ENCODE data around the gene MREG. TPM values are rescaled to one million over a fixed set of nuclear protein-coding genes. Genes with fewer than 3 reads are reported as not detected.

MREG gene
- total RNA-seq, 1 donor from 2014 or later, result 48.4 TPM

DNA sequence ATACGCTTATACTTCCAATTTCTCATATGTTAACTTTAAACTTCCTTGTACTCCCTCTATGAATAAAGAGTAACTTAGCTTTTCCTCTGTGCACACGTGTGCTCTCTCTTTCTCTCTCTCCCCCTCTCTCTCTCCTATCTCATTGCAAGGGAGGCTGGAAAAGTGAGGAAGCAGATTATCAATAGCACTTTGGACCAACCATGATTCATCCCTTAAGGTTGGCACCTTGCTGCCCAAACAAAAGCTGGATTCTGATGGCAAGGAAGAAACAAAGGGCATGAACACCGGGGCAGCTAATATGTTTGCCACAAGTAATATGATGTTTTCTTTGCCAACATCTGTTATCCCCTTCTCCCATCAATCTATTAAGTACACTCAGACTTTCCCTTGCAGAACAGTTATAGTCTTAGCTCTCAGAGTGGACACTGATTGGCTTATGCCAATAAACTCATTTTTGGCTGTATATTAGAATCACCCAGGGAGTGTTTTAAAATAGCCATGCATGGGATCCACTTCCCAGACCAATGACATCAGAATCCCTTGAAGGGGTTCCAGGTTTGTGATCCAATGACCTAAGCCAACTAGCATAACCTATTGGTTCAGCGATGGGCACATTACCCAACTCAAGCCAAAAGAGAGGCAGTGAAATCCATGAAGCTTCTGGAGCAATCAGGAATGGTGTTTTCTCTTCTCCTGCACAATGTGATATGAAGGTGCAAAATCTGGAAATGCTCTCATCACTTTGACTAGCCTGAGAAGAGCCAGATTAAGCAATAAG lies 60.3 kb downstream of the MREG start:
- no peak for DNase-seq
- peaks cover 5% of the 10 kb centered on the region for H3K27me3 Mint-ChIP-seq (ENCODE audit: unreplicated experiment)
- TF ChIP-seq, protein P1, sequence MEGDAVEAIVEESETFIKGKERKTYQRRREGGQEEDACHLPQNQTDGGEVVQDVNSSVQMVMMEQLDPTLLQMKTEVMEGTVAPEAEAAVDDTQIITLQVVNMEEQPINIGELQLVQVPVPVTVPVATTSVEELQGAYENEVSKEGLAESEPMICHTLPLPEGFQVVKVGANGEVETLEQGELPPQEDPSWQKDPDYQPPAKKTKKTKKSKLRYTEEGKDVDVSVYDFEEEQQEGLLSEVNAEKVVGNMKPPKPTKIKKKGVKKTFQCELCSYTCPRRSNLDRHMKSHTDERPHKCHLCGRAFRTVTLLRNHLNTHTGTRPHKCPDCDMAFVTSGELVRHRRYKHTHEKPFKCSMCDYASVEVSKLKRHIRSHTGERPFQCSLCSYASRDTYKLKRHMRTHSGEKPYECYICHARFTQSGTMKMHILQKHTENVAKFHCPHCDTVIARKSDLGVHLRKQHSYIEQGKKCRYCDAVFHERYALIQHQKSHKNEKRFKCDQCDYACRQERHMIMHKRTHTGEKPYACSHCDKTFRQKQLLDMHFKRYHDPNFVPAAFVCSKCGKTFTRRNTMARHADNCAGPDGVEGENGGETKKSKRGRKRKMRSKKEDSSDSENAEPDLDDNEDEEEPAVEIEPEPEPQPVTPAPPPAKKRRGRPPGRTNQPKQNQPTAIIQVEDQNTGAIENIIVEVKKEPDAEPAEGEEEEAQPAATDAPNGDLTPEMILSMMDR (IDR thresholded peaks at IDR 0.05; ENCODE audit: partially characterized antibody, unreplicated experiment), result no peak
- peaks cover 9% of the 10 kb centered on the region for H3K36me3 Mint-ChIP-seq (ENCODE audit: unreplicated experiment)
- H3K27ac Mint-ChIP-seq (ENCODE audit: unreplicated experiment), result no peak overlapping the region
- no peak overlapping the region for H3K4me3 Mint-ChIP-seq (ENCODE audit: unreplicated experiment)
- peaks cover 7% of the 10 kb centered on the region for H3K9me3 Mint-ChIP-seq (ENCODE audit: unreplicated experiment)
- H3K4me1 Mint-ChIP-seq (ENCODE audit: low read depth, unreplicated experiment), result peaks cover 24% of the 10 kb centered on the region

GRCh38 chr2:215951558-215951957 lies 61.8 kb downstream of the MREG start:
- DNase-seq, result no peak
- peaks cover 26% of the 10 kb centered on the region for H3K4me1 Mint-ChIP-seq (ENCODE audit: low read depth, unreplicated experiment)
- H3K27ac Mint-ChIP-seq (ENCODE audit: unreplicated experiment), result no peak overlapping the region
- H3K9me3 Mint-ChIP-seq (ENCODE audit: unreplicated experiment), result peaks cover 7% of the 10 kb centered on the region
- H3K27me3 Mint-ChIP-seq (ENCODE audit: unreplicated experiment), result peaks cover 5% of the 10 kb centered on the region
- H3K36me3 Mint-ChIP-seq (ENCODE audit: unreplicated experiment), result peaks cover 6% of the 10 kb centered on the region
- TF ChIP-seq, protein P1 (IDR thresholded peaks at IDR 0.05; ENCODE audit: partially characterized antibody, unreplicated experiment), result no peak
- no peak overlapping the region for H3K4me3 Mint-ChIP-seq (ENCODE audit: unreplicated experiment)

DNA sequence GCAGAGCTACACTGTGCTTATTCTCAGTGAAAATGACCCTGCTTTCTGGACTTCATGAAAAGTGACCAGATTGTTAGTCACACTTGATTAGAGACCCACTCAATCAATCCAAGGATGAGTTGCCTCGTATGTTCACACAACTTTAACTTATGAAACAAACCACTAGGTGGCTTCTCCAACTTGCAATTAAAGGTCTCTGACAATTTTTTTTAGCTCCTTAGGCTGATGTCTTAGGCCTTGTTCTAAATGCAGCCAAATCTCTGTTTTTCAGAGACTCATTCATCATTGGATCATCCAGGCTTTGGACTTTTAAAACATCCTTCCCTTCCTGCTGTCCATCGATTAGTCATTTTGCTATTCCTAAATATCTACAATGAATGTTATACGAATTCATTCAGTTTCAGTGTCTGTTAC lies 63.4 kb downstream of the MREG start:
- H3K9me3 Mint-ChIP-seq (ENCODE audit: unreplicated experiment), result peaks cover 7% of the 10 kb centered on the region
- H3K36me3 Mint-ChIP-seq (ENCODE audit: unreplicated experiment), result peaks cover 6% of the 10 kb centered on the region
- H3K4me3 Mint-ChIP-seq (ENCODE audit: unreplicated experiment), result no peak overlapping the region
- H3K27ac Mint-ChIP-seq (ENCODE audit: unreplicated experiment), result no peak overlapping the region
- peaks cover 5% of the 10 kb centered on the region for H3K27me3 Mint-ChIP-seq (ENCODE audit: unreplicated experiment)
- no peak for DNase-seq
- TF ChIP-seq, protein P1 (IDR thresholded peaks at IDR 0.05; ENCODE audit: partially characterized antibody, unreplicated experiment), result peak; percentile 65
- peaks cover 32% of the 10 kb centered on the region for H3K4me1 Mint-ChIP-seq (ENCODE audit: low read depth, unreplicated experiment)

- Mint-ChIP-seq H3K27me3 (ENCODE audit: unreplicated experiment) (peaks cover 2% of the 10 kb centered on the region), H3K27ac (ENCODE audit: unreplicated experiment) (no peak overlapping the region)
Observed at GRCh38 chr2:215948051-215948450, 65.3 kb downstream of the MREG start.

DNA sequence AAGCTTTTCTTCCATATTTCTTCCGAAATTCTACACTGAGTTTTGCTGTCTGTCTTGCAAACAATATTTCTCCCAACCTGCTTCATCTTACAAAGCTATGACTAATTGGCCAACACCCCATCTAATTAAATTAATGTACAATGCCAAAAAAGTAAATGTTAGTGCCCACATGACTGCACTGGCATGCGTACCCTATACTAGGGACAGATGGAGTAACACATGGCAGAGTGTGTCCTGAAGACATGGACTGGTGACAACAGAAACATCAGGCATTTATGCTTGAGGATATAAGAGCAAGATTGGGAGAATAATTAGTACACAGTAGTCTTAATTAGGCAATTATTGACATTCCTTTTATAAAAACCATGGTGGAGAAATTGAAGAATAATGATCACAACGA lies 66.8 kb downstream of the MREG start:
- peaks cover 3% of the 10 kb centered on the region for H3K9me3 Mint-ChIP-seq (ENCODE audit: unreplicated experiment)
- no peak for DNase-seq
- H3K4me3 Mint-ChIP-seq (ENCODE audit: unreplicated experiment), result no peak overlapping the region
- peaks cover 2% of the 10 kb centered on the region for H3K27me3 Mint-ChIP-seq (ENCODE audit: unreplicated experiment)
- H3K36me3 Mint-ChIP-seq (ENCODE audit: unreplicated experiment), result peaks cover 10% of the 10 kb centered on the region
- peaks cover 20% of the 10 kb centered on the region for H3K4me1 Mint-ChIP-seq (ENCODE audit: low read depth, unreplicated experiment)
- no peak overlapping the region for H3K27ac Mint-ChIP-seq (ENCODE audit: unreplicated experiment)
- TF ChIP-seq, protein P1 (IDR thresholded peaks at IDR 0.05; ENCODE audit: partially characterized antibody, unreplicated experiment), result no peak

More at GRCh38 chr2:215948051-215948450, 65.3 kb downstream of the MREG start:
- no peak for DNase-seq
- Mint-ChIP-seq H3K4me3 (ENCODE audit: unreplicated experiment) (no peak overlapping the region), H3K9me3 (ENCODE audit: unreplicated experiment) (peaks cover 3% of the 10 kb centered on the region), H3K36me3 (ENCODE audit: unreplicated experiment) (peaks cover 9% of the 10 kb centered on the region), H3K4me1 (ENCODE audit: low read depth, unreplicated experiment) (peaks cover 29% of the 10 kb centered on the region)
- TF ChIP-seq, protein P1 (IDR thresholded peaks at IDR 0.05; ENCODE audit: partially characterized antibody, unreplicated experiment), result no peak

Measured in glutamatergic neuron (in vitro differentiated cells).